ENCODE data around the gene AXIN1.

AXIN1 gene

GRCh38 chr16:301950-302349, 50.6 kb downstream of the AXIN1 start:
- DNase-seq (ENCODE audit: low read depth) = no peak
- H3K4me3 ChIP-seq (ENCODE audit: control insufficient read depth, low read depth, low read length) = no peak overlapping the region
- no peak for TF ChIP-seq CTCF (conservative IDR thresholded peaks at IDR 0.05; ENCODE audit: control insufficient read depth, insufficient read depth, low read depth, low read length)

DNA sequence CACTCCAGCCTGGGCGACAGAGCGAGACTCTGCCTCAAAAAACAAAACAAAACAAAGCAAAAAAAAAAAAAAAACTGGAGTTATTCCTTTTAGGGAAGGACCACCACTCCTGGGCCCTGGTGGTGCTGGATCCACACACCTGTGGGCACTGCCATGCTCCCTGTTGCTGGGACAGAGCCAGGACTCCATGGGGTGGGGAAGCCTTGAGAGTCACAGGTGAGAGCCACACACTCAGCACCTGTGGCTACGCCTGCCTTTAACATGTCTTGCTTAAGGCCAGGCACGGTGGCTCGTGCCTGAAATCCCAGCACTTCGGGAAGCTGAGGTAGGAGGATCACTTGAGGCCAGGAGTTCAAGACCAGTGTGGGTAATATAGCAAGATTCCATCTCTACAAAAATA, 51.3 kb downstream of the AXIN1 start:
- TF ChIP-seq CTCF (conservative IDR thresholded peaks at IDR 0.05; ENCODE audit: control insufficient read depth, insufficient read depth, low read depth, low read length) = no peak
- DNase-seq (ENCODE audit: low read depth) = no peak
- H3K4me3 ChIP-seq (ENCODE audit: control insufficient read depth, low read depth, low read length) = no peak overlapping the region

- H3K4me3 ChIP-seq (ENCODE audit: control insufficient read depth, low read depth, low read length) = no peak overlapping the region
- TF ChIP-seq CTCF (conservative IDR thresholded peaks at IDR 0.05; ENCODE audit: control insufficient read depth, insufficient read depth, low read depth, low read length) = no peak
- DNase-seq (ENCODE audit: low read depth) = no peak
Observed at GRCh38 chr16:297832-298231, 54.7 kb downstream of the AXIN1 start.

GRCh38 chr16:296806-297510, 55.6 kb downstream of the AXIN1 start:
- no peak overlapping the region for H3K4me3 ChIP-seq (ENCODE audit: control insufficient read depth, low read depth, low read length)
- TF ChIP-seq CTCF (conservative IDR thresholded peaks at IDR 0.05; ENCODE audit: control insufficient read depth, insufficient read depth, low read depth, low read length) = no peak
- no peak for DNase-seq (ENCODE audit: low read depth)

DNA sequence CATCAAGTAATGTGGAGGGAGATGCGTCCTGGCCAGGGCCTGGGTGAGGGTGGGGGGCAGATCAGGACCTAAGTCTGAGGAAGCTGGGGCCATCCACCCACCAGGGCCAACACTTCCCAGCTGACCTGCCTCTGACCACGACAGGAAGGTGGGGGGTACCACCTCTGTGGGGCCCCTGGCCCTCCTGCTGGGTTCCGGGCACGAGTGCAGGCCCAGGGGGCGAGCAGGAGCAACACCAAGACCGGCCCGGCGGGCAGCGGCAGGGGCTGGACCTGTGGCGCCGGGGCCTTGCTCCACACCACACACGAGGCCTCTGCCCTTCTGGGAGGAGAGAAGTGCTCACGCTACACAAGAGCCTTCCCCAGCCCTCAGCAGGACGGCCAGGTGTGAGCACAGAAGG, 56.2 kb downstream of the AXIN1 start:
- no peak for TF ChIP-seq CTCF (conservative IDR thresholded peaks at IDR 0.05; ENCODE audit: control insufficient read depth, insufficient read depth, low read depth, low read length)
- no peak overlapping the region for H3K4me3 ChIP-seq (ENCODE audit: control insufficient read depth, low read depth, low read length)
- DNase-seq (ENCODE audit: low read depth) = no peak

GRCh38 chr16:293043-293775, 59.3 kb downstream of the AXIN1 start:
- H3K4me3 ChIP-seq (ENCODE audit: control insufficient read depth, low read depth, low read length) = no peak overlapping the region
- no peak for TF ChIP-seq CTCF (conservative IDR thresholded peaks at IDR 0.05; ENCODE audit: control insufficient read depth, insufficient read depth, low read depth, low read length)

More at GRCh38 chr16:293043-293775, 59.3 kb downstream of the AXIN1 start:
- DNase-seq (ENCODE audit: low read depth) = no peak

Measured in fibroblast of mammary gland (primary cell).